Omental fat pad (tissue), 4 donors: Measurements from ENCODE around the gene CCDC110. TPM values are rescaled to one million over a fixed set of nuclear protein-coding genes. Genes with fewer than 3 reads are reported as not detected.

Experiments used
- ATAC-seq: fragments of 150-250 bp; one replicate; pipeline ENCODE4 v1.9.1; 2016; ENCODE audit warnings: mild to moderate bottlenecking, moderate library complexity; ENCODE audit not compliant: low FRiP score
- DNase-seq: peaks from one replicate; pipeline ENCODE4 v3.0.0-alpha.2; 2019; ENCODE audit warnings: low spot score
- CTCF ChIP-seq, 3 donors: fragments of 450-650 bp; IDR thresholded peaks; one replicate each; pipeline ENCODE4 v1.5.1; 2016 to 2017; ENCODE audit warnings: antibody characterized with exemption in 3 of 3, mild to moderate bottlenecking in 3 of 3, moderate library complexity in 2 of 3
- small RNA-seq: library from RNA; depleted of rRNA; stranded (forward); fragments of <200 nt; gene quantifications from one replicate; pipeline ENCODE3, GENCODE V24; 2016
- total RNA-seq, 4 donors: library from RNA; depleted of rRNA; stranded (reverse); fragments of >200 nt; gene quantifications; one replicate each; pipeline ENCODE4 v1.1.0, GENCODE V29; 2016

CCDC110 gene
- total RNA-seq, 4 donors from 2014 or later: 0.19 to 2.8 (median 0.36) TPM

- DNase-seq: no peak
- TF ChIP-seq CTCF (IDR thresholded peaks at IDR 0.05): no peak
- ATAC-seq: no peak
These were observed 76.1 kb downstream of the CCDC110 start, which contains the start of gene LRP2BP for GRCh38 chr4:185395238-185395955. LRP2BP (minus strand) TSS chr4:185395924; CDS start chr4:185378186, 17,738 bp downstream.

Small RNAs within 50 kb of the gene (small RNA-seq; reads per million reads assigned to genes)
- gene RF00019: not detected

Other genes starting within 250 kb of the CCDC110 start
- 1 to 10 TPM in 3 of 4 donors, under 1 TPM in 1; 0.56 to 4.0 (median 1.7) TPM for gene LRP2BP, start 75.8 kb downstream of the CCDC110 start, total RNA-seq
- gene ANKRD37, start 74.9 kb downstream of the CCDC110 start, total RNA-seq: 10 to 100 TPM in 2 of 4 donors, 1 to 10 TPM in 2; 6.2 to 46.4 (median 11.1) TPM
- 10 to 100 TPM; 22.5 to 44.8 (median 26.4) TPM for gene UFSP2, start 45.8 kb downstream of the CCDC110 start, total RNA-seq
- gene PDLIM3, start 63.8 kb upstream of the CCDC110 start, total RNA-seq: 100 to 1,000 TPM in 2 of 4 donors, 10 to 100 TPM in 2; 43.7 to 175 (median 107) TPM